Activated B cell treated with CpG ODN at 0.5 μM for 24 hours (primary cell): Measurements from ENCODE around the gene ARFGAP3. TPM values are rescaled to one million over a fixed set of nuclear protein-coding genes. Genes with fewer than 3 reads are reported as not detected.

Source experiments
- ATAC-seq: fragments of 200-7000 bp; cut with Tn5 transposase; one replicate; pipeline ENCODE4 v1.10.0; 2021; ENCODE audit warnings: low read depth, mild to moderate bottlenecking, moderate library complexity
- CTCF ChIA-PET: fragments of 350-600 bp; sonication (Branson Sonifier 250); formaldehyde crosslinking; loops from one replicate; lab custom pipeline; 2021; ENCODE audit warnings: antibody characterized with exemption; lab: Charles Lee
- POLR2A ChIA-PET: fragments of 350-600 bp; sonication (Branson Sonifier 250); formaldehyde crosslinking; loops from one replicate; lab custom pipeline; 2021; ENCODE audit warnings: antibody characterized with exemption; lab: Charles Lee
- DNase-seq: peaks from one replicate; pipeline ENCODE4 v3.0.0; 2022
- H3K27ac Mint-ChIP-seq: one replicate; pipeline ENCODE4 v1.8.0; 2020; ENCODE audit warnings: mixed read lengths
- H3K27me3 Mint-ChIP-seq: one replicate; pipeline ENCODE4 v1.8.0; 2021; ENCODE audit warnings: mixed read lengths
- H3K36me3 Mint-ChIP-seq: one replicate; pipeline ENCODE4 v1.8.0; 2021; ENCODE audit warnings: low read depth, mixed read lengths
- H3K4me1 Mint-ChIP-seq: one replicate; pipeline ENCODE4 v1.8.0; 2021; ENCODE audit warnings: mixed read lengths
- H3K4me3 Mint-ChIP-seq: one replicate; pipeline ENCODE4 v1.8.0; 2020; ENCODE audit warnings: mild to moderate bottlenecking, mixed read lengths
- H3K9me3 Mint-ChIP-seq: one replicate; pipeline ENCODE4 v1.8.0; 2020; ENCODE audit warnings: mixed read lengths
- intact Hi-C: fragments of 100-400 bp; cut with micrococcal nuclease; formaldehyde crosslinking; loops from one replicate; pipeline ENCODE4 v1.15.1; 2024
- total RNA-seq: library from RNA; stranded (reverse); gene quantifications from 2 replicates; pipeline ENCODE4 v1.2.3, GENCODE V29; 2022
- TF ChIP-seq, protein P1 (sequence below): fragments of 200-600 bp; IDR thresholded peaks from one replicate; pipeline ENCODE4 v1.8.0; 2022; ENCODE audit warnings: antibody characterized with exemption, mild to moderate bottlenecking

The ARFGAP3 gene
- total RNA-seq, 1 donor from 2014 or later = 35.2 TPM

DNA sequence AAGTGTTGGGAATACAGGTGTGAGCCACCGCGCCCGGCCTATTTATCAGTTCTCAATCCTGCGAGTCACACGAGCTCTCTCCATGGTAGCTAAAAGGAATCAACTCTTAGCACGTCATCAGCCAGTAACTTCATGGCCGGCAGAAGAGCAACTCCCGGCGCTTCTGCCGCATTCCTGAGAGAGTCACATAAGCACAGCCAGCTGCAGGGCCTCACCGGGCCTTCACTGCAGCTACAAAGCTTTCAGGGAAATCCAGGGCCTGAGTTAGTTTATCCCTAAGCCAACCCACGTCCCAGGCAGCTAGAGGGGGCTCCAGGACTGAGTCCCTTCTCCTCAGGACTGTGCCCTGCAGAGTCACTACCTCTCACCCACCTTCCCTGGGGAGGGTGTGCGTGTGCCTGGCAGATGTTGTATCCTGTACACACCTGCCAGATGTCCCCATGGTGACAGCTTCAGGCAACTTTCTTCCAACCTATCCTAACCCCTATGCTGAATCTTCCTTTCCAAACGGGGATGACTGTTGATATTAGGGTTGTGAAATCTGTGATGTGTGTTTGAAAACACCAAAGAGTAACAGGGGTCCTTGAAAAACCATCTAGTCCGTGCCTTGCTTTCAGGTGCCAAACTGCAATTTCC, 45.9 kb upstream of the ARFGAP3 start:
- Mint-ChIP-seq H3K27ac (no peak overlapping the region), H3K27me3 (no peaks in the 10 kb centered on the region), H3K4me1 (no peaks in the 10 kb centered on the region), H3K4me3 (no peak overlapping the region), H3K36me3 (peaks cover 46% of the 10 kb centered on the region), H3K9me3 (no peaks in the 10 kb centered on the region)
- CTCF ChIA-PET = interaction anchor here (0.7 to 1.4 kb wide), 4 partner anchors 10 to 110 kb away, joined by 3 to 4 read pairs (median 3); no protein-coding TSS in a partner anchor
- intact Hi-C loops = loop anchor here (1.0 kb wide), 1 partner anchor 23 kb away; no protein-coding TSS in a partner anchor
- no peak for ATAC-seq
- TF ChIP-seq, protein P1, sequence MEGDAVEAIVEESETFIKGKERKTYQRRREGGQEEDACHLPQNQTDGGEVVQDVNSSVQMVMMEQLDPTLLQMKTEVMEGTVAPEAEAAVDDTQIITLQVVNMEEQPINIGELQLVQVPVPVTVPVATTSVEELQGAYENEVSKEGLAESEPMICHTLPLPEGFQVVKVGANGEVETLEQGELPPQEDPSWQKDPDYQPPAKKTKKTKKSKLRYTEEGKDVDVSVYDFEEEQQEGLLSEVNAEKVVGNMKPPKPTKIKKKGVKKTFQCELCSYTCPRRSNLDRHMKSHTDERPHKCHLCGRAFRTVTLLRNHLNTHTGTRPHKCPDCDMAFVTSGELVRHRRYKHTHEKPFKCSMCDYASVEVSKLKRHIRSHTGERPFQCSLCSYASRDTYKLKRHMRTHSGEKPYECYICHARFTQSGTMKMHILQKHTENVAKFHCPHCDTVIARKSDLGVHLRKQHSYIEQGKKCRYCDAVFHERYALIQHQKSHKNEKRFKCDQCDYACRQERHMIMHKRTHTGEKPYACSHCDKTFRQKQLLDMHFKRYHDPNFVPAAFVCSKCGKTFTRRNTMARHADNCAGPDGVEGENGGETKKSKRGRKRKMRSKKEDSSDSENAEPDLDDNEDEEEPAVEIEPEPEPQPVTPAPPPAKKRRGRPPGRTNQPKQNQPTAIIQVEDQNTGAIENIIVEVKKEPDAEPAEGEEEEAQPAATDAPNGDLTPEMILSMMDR = no peak
- POLR2A ChIA-PET = no interaction called here
- DNase-seq = no peak

DNA sequence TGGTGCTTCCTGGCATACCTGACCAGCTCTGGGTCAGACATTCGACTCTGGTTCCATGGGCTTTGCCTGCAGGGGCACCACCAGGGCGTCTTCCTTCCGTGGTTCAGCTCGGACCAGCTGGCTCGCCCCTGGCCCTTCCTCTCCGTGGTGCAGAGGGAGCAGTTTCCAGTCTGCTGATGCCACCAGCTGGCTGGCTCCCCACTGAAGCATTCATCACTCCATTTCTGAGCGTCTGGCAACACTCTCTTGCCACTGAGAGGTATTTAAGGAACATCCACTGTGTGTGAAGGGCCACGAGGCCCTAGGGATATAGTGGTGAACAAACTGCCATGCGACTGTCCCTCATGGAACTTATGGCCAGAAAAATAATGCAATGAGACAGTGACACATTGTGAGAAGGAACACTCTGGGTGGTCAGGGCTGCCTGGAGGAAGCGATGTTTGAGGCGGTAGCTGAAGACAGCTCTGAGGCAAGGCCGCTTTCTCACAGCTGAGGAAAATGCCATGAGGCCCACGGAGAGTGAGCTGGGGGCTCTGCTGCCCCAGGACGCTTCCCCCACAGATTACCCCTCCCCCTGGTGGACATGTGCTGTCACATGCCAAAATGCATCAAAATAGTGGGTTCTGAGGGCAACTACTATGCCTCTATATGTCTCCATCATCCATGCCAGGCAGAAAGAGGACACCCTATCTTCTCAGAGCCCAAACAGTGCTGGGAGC, 44.9 kb upstream of the ARFGAP3 start:
- TF ChIP-seq, protein P1 = no peak
- POLR2A ChIA-PET = interaction anchor here (0.5 to 0.9 kb wide), 2 partner anchors 34 to 113 kb away, joined by 3 to 5 read pairs; partner anchors contain the start of gene PACSIN2
- H3K27me3 Mint-ChIP-seq = no peaks in the 10 kb centered on the region
- intact Hi-C loops = loop anchor here (1.0 kb wide), 1 partner anchor 24 kb away; no protein-coding TSS in a partner anchor
- no peak overlapping the region for H3K27ac Mint-ChIP-seq
- H3K4me1 Mint-ChIP-seq = peaks cover 7% of the 10 kb centered on the region
- DNase-seq = no peak
- ATAC-seq = peak; percentile 56
- CTCF ChIA-PET = interaction anchor here (0.9 to 1.9 kb wide), 6 partner anchors 9 to 62 kb away, joined by 3 to 9 read pairs (median 3); no protein-coding TSS in a partner anchor
- no peaks in the 10 kb centered on the region for H3K9me3 Mint-ChIP-seq
- peaks cover 37% of the 10 kb centered on the region for H3K36me3 Mint-ChIP-seq
- H3K4me3 Mint-ChIP-seq = no peak overlapping the region

DNA sequence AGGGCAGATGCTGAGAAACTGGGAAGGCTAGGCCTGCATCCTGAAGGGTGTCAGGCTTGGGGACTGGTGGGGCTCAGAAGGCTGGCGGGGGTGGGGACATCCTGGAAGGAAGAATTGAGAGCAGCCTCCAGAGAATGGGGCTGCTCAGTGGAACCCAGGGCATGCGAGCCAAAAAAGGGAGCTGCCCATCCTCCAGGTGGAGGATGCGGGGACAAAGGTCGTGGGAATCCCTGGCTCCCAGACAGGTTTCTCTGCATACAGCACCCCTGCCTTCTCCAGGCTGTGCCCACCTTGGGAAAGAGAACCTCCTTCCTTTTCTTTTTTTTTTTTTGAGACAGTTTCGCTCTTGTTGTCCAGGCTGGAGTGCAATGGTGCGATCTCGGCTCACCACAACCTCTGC, 40.9 kb upstream of the ARFGAP3 start:
- no peak for DNase-seq
- CTCF ChIA-PET = no interaction called here

GRCh38 chr22:42895541-42895981, 38.5 kb upstream of the ARFGAP3 start:
- H3K4me3 Mint-ChIP-seq = peak overlapping the region; percentile 55
- ChIA-PET CTCF (interaction anchor here (0.6 to 2.2 kb wide), 6 partner anchors 13 to 274 kb away, joined by 3 to 9 read pairs (median 4); no protein-coding TSS in a partner anchor), POLR2A (interaction anchor here (0.6 to 1.9 kb wide), 8 partner anchors 13 to 119 kb away, joined by 3 to 10 read pairs (median 6); partner anchors contain the start of gene PACSIN2)
- H3K27ac Mint-ChIP-seq = peak overlapping the region; percentile 81
- H3K36me3 Mint-ChIP-seq = peaks cover 9% of the 10 kb centered on the region
- intact Hi-C loops = no loop called here
- H3K9me3 Mint-ChIP-seq = no peaks in the 10 kb centered on the region
- TF ChIP-seq, protein P1 = no peak
- H3K27me3 Mint-ChIP-seq = no peaks in the 10 kb centered on the region
- no peak for ATAC-seq
- H3K4me1 Mint-ChIP-seq = peaks cover 70% of the 10 kb centered on the region
- no peak for DNase-seq

More for the DNA sequence above, 40.9 kb upstream of the ARFGAP3 start:
- TF ChIP-seq, protein P1 = no peak
- Mint-ChIP-seq H3K4me3 (no peak overlapping the region), H3K4me1 (peaks cover 46% of the 10 kb centered on the region), H3K36me3 (peaks cover 18% of the 10 kb centered on the region), H3K9me3 (no peaks in the 10 kb centered on the region), H3K27me3 (no peaks in the 10 kb centered on the region), H3K27ac (no peak overlapping the region)
- no peak for ATAC-seq
- intact Hi-C loops = no loop called here
- POLR2A ChIA-PET = interaction anchor here (0.7 to 1.0 kb wide), 2 partner anchors 8 to 65 kb away, joined by 3 to 6 read pairs; no protein-coding TSS in a partner anchor
